A549 (cell line): ENCODE results near the gene CSNK1D. TPM values are rescaled to one million over a fixed set of nuclear protein-coding genes. Genes with fewer than 3 reads are reported as not detected.

Experiments used
- ATAC-seq, 2 experiments: fragments of 200-7000 bp in 1 of 2; fragments of >200 bp in 1 of 2; cut with Nextera tagmentation in 1 of 2; cut with Tn5 transposase in 1 of 2; 3 replicates each; pipeline versions ENCODE4 v1.8.0 to v1.9.1; 2018 to 2020; ENCODE audit warnings: mild to moderate bottlenecking in 1 of 2, moderate library complexity in 1 of 2
- CTCF ChIA-PET: fragments of 300-600 bp; sonication (Branson Sonifier 250); formaldehyde crosslinking; extraction: SDS; loops from one replicate; lab custom pipeline; 2021; ENCODE audit warnings: antibody characterized with exemption, inconsistent platforms; lab: Yijun Ruan, JAX
- POLR2A ChIA-PET: fragments of 350-600 bp; formaldehyde crosslinking; extraction: SDS; loops from one replicate; lab custom pipeline; 2021; ENCODE audit warnings: antibody characterized with exemption, inconsistent platforms; lab: Yijun Ruan, JAX
- DNase-seq, 2 experiments: peaks; one replicate each; pipeline versions ENCODE4 v3.0.0 to v3.0.0-alpha.2; 2011 to 2016; ENCODE audit warnings: low read depth in 1 of 2, low spot score in 1 of 2
- FAIRE-seq: peaks from 2 replicates; lab custom pipeline; 2011; peaks lifted over from hg19 to GRCh38; lab: Jason Lieb, UNC
- H3K27ac ChIP-seq, 2 experiments: fragments of >200 bp; sonication (Bioruptor Twin); formaldehyde crosslinking; 3 replicates each; pipeline ENCODE4 v1.5.1; 2016 to 2017
- H3K4me1 ChIP-seq: fragments of >200 bp; sonication (Bioruptor Twin); formaldehyde crosslinking; 3 replicates; pipeline ENCODE4 v1.6.1; 2016
- H3K4me2 ChIP-seq: fragments of >200 bp; sonication (Bioruptor Twin); formaldehyde crosslinking; 3 replicates; pipeline ENCODE4 v1.6.1; 2016
- H3K4me3 ChIP-seq: fragments of >200 bp; sonication (Bioruptor Twin); formaldehyde crosslinking; 3 replicates; pipeline ENCODE4 v1.5.1; 2016
- H3K9me3 ChIP-seq: fragments of >200 bp; sonication (Bioruptor Twin); formaldehyde crosslinking; 3 replicates; pipeline ENCODE4 v1.6.1; 2016
- BHLHE40 ChIP-seq: IDR thresholded peaks from 2 replicates; pipeline ENCODE4 v1.6.1; 2012; ENCODE audit warnings: low read depth, low read length, inconsistent platforms
- CBX2 ChIP-seq: fragments of 200-600 bp; sonication (generic); IDR thresholded peaks from 2 replicates; pipeline ENCODE4 v1.6.1; 2016; ENCODE audit warnings: low read depth, mild to moderate bottlenecking, borderline replicate concordance
- CBX8 ChIP-seq: fragments of 200-600 bp; sonication (generic); IDR thresholded peaks from 2 replicates; pipeline ENCODE4 v1.6.1; 2016
- CHD2 ChIP-seq: fragments of 150-350 bp; IDR thresholded peaks from 2 replicates; pipeline ENCODE4 v1.6.1; 2014; ENCODE audit warnings: low read length; ENCODE audit not compliant: partially characterized antibody
- FOSB ChIP-seq: fragments of 250-450 bp; sonication (Bioruptor Pico); IDR thresholded peaks from 2 replicates; pipeline ENCODE4 v1.5.0; 2020; ENCODE audit warnings: mild to moderate bottlenecking, moderate library complexity
- FOSL2 ChIP-seq, 2 experiments: fragments of 450-650 bp in 1 of 2; fragments of >200 bp in 1 of 2; sonication (Bioruptor Twin) in 1 of 2; formaldehyde crosslinking; IDR thresholded peaks; 2 replicates each; pipeline versions ENCODE4 v1.5.0 to v1.6.1; 2016 to 2020; ENCODE audit warnings: mild to moderate bottlenecking in 1 of 2, moderate library complexity in 1 of 2
- FOXS1 ChIP-seq: fragments of 250-450 bp; sonication (Bioruptor Pico); IDR thresholded peaks from 2 replicates; pipeline ENCODE4 v1.5.0; 2020; ENCODE audit warnings: mild to moderate bottlenecking, moderate library complexity
- HES2 ChIP-seq: fragments of >200 bp; sonication (Bioruptor Twin); formaldehyde crosslinking; IDR thresholded peaks from 2 replicates; pipeline ENCODE4 v1.6.1; 2016
- HMGXB4 ChIP-seq: fragments of 250-450 bp; sonication (Bioruptor Pico); IDR thresholded peaks from 2 replicates; pipeline ENCODE4 v1.5.0; 2021; ENCODE audit warnings: mild to moderate bottlenecking, moderate library complexity, borderline replicate concordance
- JUN ChIP-seq, 2 experiments: fragments of >200 bp; sonication (Bioruptor Twin); formaldehyde crosslinking; IDR thresholded peaks; 2 replicates in 1 of 2; 3 replicates in 1 of 2; pipeline ENCODE4 v1.6.1; 2016 to 2017
- MAFK ChIP-seq: fragments of 450-650 bp; IDR thresholded peaks from 2 replicates; pipeline ENCODE4 v1.6.1; 2014; ENCODE audit not compliant: partially characterized antibody
- MYC ChIP-seq: IDR thresholded peaks from 2 replicates; pipeline ENCODE4 v1.6.1; 2012; ENCODE audit warnings: mild to moderate bottlenecking, inconsistent platforms, low read length, improper control_type of control experiment, borderline replicate concordance
- NFE2L2 ChIP-seq: fragments of 150-350 bp; conservative IDR thresholded peaks from 2 replicates; pipeline ENCODE4 v1.6.1; 2014; ENCODE audit warnings: low read length
- NPAS2 ChIP-seq: fragments of 250-450 bp; sonication (Bioruptor Pico); IDR thresholded peaks from 2 replicates; pipeline ENCODE4 v1.8.0; 2022; ENCODE audit warnings: mild to moderate bottlenecking, moderate library complexity, borderline replicate concordance
- PBX3 ChIP-seq: IDR thresholded peaks from 2 replicates; pipeline ENCODE4 v1.6.1; 2012
- RAD21 ChIP-seq, 2 experiments: fragments of >200 bp in 1 of 2; sonication (Bioruptor Twin) in 1 of 2; formaldehyde crosslinking in 1 of 2; IDR thresholded peaks in 1 of 2; conservative IDR thresholded peaks in 1 of 2; 2 replicates in 1 of 2; 3 replicates in 1 of 2; pipeline ENCODE4 v1.6.1; 2012 to 2018; ENCODE audit warnings: inconsistent platforms in 1 of 2
- RARB ChIP-seq: fragments of 250-450 bp; sonication (Bioruptor Pico); IDR thresholded peaks from 2 replicates; pipeline ENCODE4 v1.8.0; 2021; ENCODE audit warnings: mild to moderate bottlenecking, moderate library complexity
- REST ChIP-seq: fragments of 200-600 bp; sonication (generic); IDR thresholded peaks from 2 replicates; pipeline ENCODE4 v1.6.1; 2016; ENCODE audit warnings: antibody characterized with exemption, mild to moderate bottlenecking, moderate library complexity
- RFX5 ChIP-seq: fragments of 450-650 bp; IDR thresholded peaks from 2 replicates; pipeline ENCODE4 v1.7.1; 2014; ENCODE audit warnings: antibody characterized with exemption, mild to moderate bottlenecking, moderate library complexity
- SREBF2 ChIP-seq: fragments of 450-650 bp; IDR thresholded peaks from 2 replicates; pipeline ENCODE4 v1.6.1; 2014; ENCODE audit warnings: mild to moderate bottlenecking, moderate library complexity
- USF2 ChIP-seq: fragments of 450-650 bp; IDR thresholded peaks from 2 replicates; pipeline ENCODE4 v1.6.1; 2014; ENCODE audit warnings: antibody characterized with exemption
- ZC3H11A ChIP-seq: fragments of 450-650 bp; IDR thresholded peaks from 2 replicates; pipeline ENCODE4 v1.6.1; 2014; ENCODE audit warnings: antibody characterized with exemption, mild to moderate bottlenecking
- WGBS: methylation state at CpG from one replicate; pipeline ENCODE4 v1.1.6; 2017; ENCODE audit errors: missing lambda C conversion rate; 5-methylcytosine and 5-hydroxymethylcytosine counted together
- polyA plus RNA-seq, 4 experiments: library from polyadenylated mRNA; depleted of rRNA in 3 of 4; stranded (reverse); fragments of >200 nt; fragmentation: RNase III in 1 of 4; extraction: RNeasy Plus Mini Kit Qiagen cat#74134 plus additional on column Dnase treatment in 1 of 4; gene quantifications; 2 replicates in 3 of 4; 3 replicates in 1 of 4; pipeline ENCODE4 v1.2.3, GENCODE V29; 2011 to 2017

Gene CSNK1D
- polyA plus RNA-seq, 2 of the 4 experiments (the other 2 are of a cell fraction): 130 to 163 TPM

GRCh38 chr17:82294064-82294773, 20.7 kb upstream of the CSNK1D start:
- Histone ChIP-seq H3K4me2 (peak overlapping the region; percentile 91), H3K9me3 (no peaks in the 10 kb centered on the region), H3K4me3 (peak overlapping the region; percentile 44), H3K4me1 (peaks cover 58% of the 10 kb centered on the region), H3K27ac (peak overlapping the region; percentile 96 to 98)
- peak in 1 of 2 experiments; percentile 9; a peak in 1 of 5 replicates for TF ChIP-seq JUN (IDR thresholded peaks at IDR 0.05)
- no peak for TF ChIP-seq CBX8
- TF ChIP-seq HMGXB4: 0 out of 2 replicates have a peak, but pooled peaks have one; percentile 27
- ChIA-PET POLR2A (interaction anchor here (0.8 to 3.2 kb wide), 5 partner anchors 12 to 58 kb away, joined by 4 to 39 read pairs (median 24); no protein-coding TSS in a partner anchor), CTCF (interaction anchor here (3.2 to 21.2 kb wide), 3 partner anchors 33 to 55 kb away, joined by 12 to 343 read pairs (median 227); partner anchors contain the start of gene SECTM1)
- DNase-seq: no peak
- FAIRE-seq: no peak
- WGBS: 73% methylated on average over 15 of the region's 15 CpGs
- ATAC-seq: no peak

- WGBS: 9% methylated on average over 20 of the region's 86 CpGs
- Histone ChIP-seq H3K4me1 (peaks cover 64% of the 10 kb centered on the region), H3K4me2 (peak overlapping the region; percentile 76), H3K27ac (peak overlapping the region; percentile 96 to 98), H3K9me3 (peaks cover 2% of the 10 kb centered on the region), H3K4me3 (peak overlapping the region; percentile 93)
- peak; percentile 75 to 91 for ATAC-seq
- ChIA-PET POLR2A (interaction anchor here (0.6 to 3.2 kb wide), 19 partner anchors 9 to 698 kb away, joined by 3 to 39 read pairs (median 4); partner anchors contain the start of genes CD7 and CSNK1D), CTCF (interaction anchor here (0.8 to 3.2 kb wide), 10 partner anchors 9 to 86 kb away, joined by 3 to 20 read pairs (median 4); no protein-coding TSS in a partner anchor)
- peak; percentile 84 for FAIRE-seq
- peak; percentile 99 to 100 for DNase-seq
- TF ChIP-seq MAFK (no peak), HES2 (no peak), USF2 (peak; percentile 99), NFE2L2 (no peak), RAD21 (conservative IDR thresholded peaks at IDR 0.05 in 1 of 2, IDR thresholded peaks at IDR 0.05 in 1 of 2) (peak in 1 of 2 experiments; percentile 13; a peak in 3 of 5 replicates), SREBF2 (no peak), REST (peak; percentile 45; the same call in 1 of the 2 replicates), ZC3H11A (no peak), RFX5 (0 out of 2 replicates have a peak, but pooled peaks have one; percentile 25), CBX2 (no peak), NPAS2 (CRISPR knock-in tag) (no peak), FOXS1 (CRISPR knock-in tag) (no peak), MYC (no peak; the same call in 1 of the 2 replicates), CHD2 (no peak), FOSB (CRISPR knock-in tag) (0 out of 2 replicates have a peak, but pooled peaks have one; percentile 0), HMGXB4 (no peak), RARB (CRISPR knock-in tag) (no peak), BHLHE40 (peak; percentile 32; the same call in 1 of the 2 replicates), FOSL2 (IDR thresholded peaks at IDR 0.05) (no peak), FOSL2 (CRISPR knock-in tag; IDR thresholded peaks at IDR 0.05) (peak; percentile 17), PBX3 (no peak)
Observed at GRCh38 chr17:82292251-82293154, 19.0 kb upstream of the CSNK1D start.
